SK-N-MC (cell line): ENCODE measurements around the gene CATSPERZ.

ENCODE experiments used
- DNase-seq: peaks from one replicate; pipeline ENCODE4 v3.0.0-alpha.2; 2011; ENCODE audit warnings: low read depth, low spot score
- H3K27ac ChIP-seq: fragments of 200-600 bp; sonication (generic); 2 replicates; pipeline ENCODE4 v1.5.1; 2016; ENCODE audit warnings: mixed run types
- H3K36me3 ChIP-seq: fragments of 200-600 bp; sonication (generic); 2 replicates; pipeline ENCODE4 v1.6.1; 2017; ENCODE audit warnings: antibody characterized with exemption, low read length, mixed read lengths; ENCODE audit not compliant: insufficient read depth
- H3K4me3 ChIP-seq: fragments of 200-600 bp; sonication (generic); 2 replicates; pipeline ENCODE4 v1.5.1; 2016
- H3K9ac ChIP-seq: fragments of 200-600 bp; sonication (generic); 2 replicates; pipeline ENCODE4 v1.8.0; 2017; ENCODE audit warnings: mixed run types, mixed read lengths; ENCODE audit not compliant: insufficient read length
- H3K9me3 ChIP-seq: fragments of 200-600 bp; sonication (generic); 2 replicates; pipeline ENCODE4 v1.6.1; 2017; ENCODE audit warnings: low read depth, mild to moderate bottlenecking, antibody characterized with exemption, low read length, moderate library complexity, mixed read lengths
- EZH2 ChIP-seq: fragments of 200-600 bp; sonication (generic); IDR thresholded peaks from one replicate; pipeline ENCODE4 v1.6.1; 2017; ENCODE audit warnings: antibody characterized with exemption
- FOXP2 ChIP-seq: optimal IDR thresholded peaks from 2 replicates; pipeline ENCODE3; 2011; ENCODE audit warnings: mild to moderate bottlenecking, moderate library complexity; ENCODE audit not compliant: insufficient read depth; ENCODE audit errors: extremely low read length, control extremely low read depth
- POLR2AphosphoS5 ChIP-seq: IDR thresholded peaks from 2 replicates; pipeline ENCODE4 v1.6.1; 2012; ENCODE audit warnings: mild to moderate bottlenecking, low read depth, low read length, borderline replicate concordance

The CATSPERZ gene

DNA sequence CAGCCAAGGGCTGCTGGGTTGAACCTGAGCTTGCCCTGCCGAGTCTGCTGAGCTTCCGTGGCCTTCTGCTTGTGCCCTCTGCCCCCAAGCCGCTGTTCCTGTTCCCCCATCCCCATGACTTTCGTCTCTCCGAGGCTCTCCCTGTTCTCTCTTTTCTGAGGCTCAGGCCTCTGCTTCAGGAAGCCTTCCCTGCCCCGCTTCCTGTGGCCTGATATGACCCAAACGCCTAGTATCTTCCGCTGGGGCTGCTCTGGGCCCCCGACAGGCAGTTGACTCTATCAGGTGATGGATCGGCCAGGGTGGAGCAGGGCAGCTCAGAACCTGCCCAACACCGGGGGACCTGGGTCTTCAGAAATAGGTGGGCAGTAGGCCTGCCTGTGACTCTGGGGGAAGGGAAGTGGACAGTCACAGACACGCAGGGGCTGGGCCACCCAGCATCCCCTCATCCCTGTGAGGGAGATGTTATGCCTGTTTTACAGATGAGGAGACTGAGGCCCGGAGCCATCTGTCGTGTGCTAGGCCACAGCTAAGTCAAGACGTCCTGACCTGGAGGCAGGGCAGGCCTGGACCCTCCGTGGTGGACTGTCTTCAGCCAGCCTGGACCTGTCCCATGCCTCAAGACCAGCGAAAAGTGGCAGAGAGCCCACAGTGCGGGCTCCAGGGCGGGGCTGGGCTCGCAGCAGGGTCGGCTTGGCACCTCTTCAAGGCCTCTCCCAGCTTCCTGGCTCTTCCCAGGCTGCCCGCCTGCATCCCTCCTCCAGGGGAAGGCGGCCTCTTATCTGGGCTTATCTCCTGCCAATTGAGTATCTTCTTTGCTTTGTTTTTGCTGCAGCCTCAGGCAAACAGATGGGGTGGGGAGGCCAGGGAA, 31.9 kb upstream of the CATSPERZ start:
- Histone ChIP-seq H3K4me3 (peak overlapping the region; percentile 80), H3K9ac (peak overlapping the region; percentile 92), H3K27ac (peak overlapping the region; percentile 95), H3K9me3 (no peaks in the 10 kb centered on the region), H3K36me3 (peaks cover 12% of the 10 kb centered on the region; the same call in 1 of the 2 replicates)
- DNase-seq, result no peak
- no peak for TF ChIP-seq FOXP2
- TF ChIP-seq POLR2AphosphoS5, result no peak
- no peak for TF ChIP-seq EZH2

DNA sequence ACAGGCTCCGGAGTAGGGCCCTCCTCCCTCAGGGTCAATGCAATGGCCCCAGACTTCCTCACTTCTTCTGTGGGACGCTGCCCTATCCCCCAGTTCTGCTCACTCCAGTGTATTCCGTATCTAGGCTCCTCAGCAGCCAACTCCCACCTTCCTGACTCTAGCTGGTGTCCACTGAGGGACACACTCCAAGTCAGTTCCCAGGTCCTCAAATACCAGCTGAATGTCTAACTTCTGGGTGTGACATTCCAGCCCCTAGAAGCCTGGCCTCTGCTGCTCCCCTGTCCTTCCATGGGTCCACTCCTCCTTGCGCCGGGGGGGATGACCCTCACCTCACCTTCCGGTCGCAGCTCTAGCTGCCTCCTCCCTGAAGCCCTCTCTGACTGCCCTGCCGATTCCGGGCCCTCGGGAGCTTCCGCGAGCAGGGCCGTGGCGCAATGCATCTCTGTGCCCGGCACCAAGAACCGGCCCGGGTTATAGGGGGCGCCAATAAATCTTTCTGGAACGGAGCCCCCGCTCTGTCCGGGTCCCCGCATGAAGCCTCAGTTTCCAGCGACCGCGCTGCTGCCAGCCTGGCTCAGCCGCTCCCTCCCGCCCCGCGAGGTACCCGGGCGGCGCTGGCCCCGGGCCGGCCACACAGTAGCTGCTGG, 31.1 kb upstream of the CATSPERZ start:
- Histone ChIP-seq H3K4me3 (peak overlapping the region; percentile 80), H3K9me3 (no peaks in the 10 kb centered on the region), H3K9ac (peak overlapping the region; percentile 92), H3K36me3 (peaks cover 5% of the 10 kb centered on the region; the same call in 1 of the 2 replicates), H3K27ac (peak overlapping the region; percentile 95)
- no peak for DNase-seq
- no peak for TF ChIP-seq POLR2AphosphoS5
- no peak for TF ChIP-seq FOXP2
- no peak for TF ChIP-seq EZH2

DNA sequence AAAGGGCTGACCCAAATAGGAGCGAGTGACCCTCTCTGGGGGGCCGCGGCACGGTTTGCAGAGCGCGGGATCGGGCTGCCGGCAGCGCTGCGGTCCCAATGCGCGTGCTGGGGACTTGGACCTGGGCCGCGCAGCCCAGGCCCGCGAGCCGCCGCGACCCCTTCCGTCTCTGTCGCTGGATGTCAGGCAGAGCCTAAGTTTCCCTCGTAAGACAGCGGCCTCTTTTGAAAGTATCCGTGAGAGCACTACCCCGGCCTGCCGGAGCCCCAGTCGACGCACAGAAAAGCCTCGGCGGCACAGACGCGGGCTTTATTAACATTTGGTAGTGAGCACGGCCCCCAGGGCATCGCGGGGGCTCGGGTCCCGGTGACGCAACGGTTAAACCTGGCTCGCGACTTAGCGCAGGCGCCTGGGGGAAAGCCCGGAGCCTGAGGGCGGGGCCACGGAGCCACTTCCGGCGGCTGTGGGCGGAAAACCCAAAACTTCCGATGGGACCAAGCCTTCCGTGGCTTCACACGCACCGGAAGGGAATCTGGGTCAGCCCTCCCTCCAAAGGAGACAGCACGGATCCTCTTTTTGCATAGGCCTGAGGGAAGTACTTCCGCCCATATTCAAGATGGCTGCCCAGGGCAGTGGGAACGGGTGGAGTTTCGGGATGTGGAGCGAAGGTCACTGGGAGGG, 30.5 kb upstream of the CATSPERZ start:
- no peak for TF ChIP-seq EZH2
- no peak for TF ChIP-seq FOXP2
- peak; percentile 78; the same call in 1 of the 2 replicates for TF ChIP-seq POLR2AphosphoS5
- peak; percentile 98 for DNase-seq
- Histone ChIP-seq H3K27ac (peak overlapping the region; percentile 95), H3K4me3 (peak overlapping the region; percentile 80), H3K9me3 (no peaks in the 10 kb centered on the region), H3K36me3 (peaks cover 4% of the 10 kb centered on the region; the same call in 1 of the 2 replicates), H3K9ac (peak overlapping the region; percentile 92)

DNA sequence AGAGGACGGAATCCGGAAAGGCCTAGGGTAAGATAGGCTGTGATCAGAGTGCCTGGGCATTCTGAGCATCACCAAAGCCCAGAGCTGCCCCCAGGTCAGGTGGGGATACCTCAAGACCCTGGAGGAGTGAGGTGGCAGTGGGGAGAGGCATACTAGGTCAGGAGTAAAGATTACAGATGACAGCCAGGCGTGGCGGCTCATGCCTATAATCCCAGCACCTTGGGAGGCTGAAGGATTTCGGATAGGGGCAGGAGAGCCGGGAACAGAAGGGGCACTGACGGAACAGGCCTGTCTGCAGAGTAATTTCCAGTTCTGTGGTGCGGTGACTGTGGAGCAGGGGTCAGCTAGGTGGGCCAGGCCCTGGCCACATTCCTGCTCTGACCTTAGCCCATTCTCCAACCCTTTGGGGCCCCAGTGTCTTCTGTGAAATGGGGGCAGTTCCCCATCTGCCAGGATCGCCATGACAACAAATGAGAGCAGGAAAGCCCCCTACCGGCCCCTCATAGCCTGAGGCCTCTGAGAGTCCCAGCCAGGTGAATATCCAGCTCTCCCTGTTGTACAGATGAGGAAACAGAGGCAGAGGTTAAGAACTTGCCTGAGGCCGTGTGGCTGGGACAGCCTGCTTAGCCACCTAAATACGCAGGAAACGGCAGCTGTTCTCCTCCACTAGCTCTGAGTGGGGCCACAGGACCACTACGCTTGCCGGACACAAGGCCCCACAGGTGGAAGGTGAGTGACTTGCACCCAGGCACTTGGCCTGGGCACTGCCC, 24.9 kb upstream of the CATSPERZ start:
- Histone ChIP-seq H3K4me3 (no peak overlapping the region), H3K27ac (no peak overlapping the region), H3K9ac (no peak overlapping the region), H3K9me3 (no peaks in the 10 kb centered on the region), H3K36me3 (no peaks in the 10 kb centered on the region; the same call in 1 of the 2 replicates)
- no peak for TF ChIP-seq FOXP2
- DNase-seq, result no peak

DNA sequence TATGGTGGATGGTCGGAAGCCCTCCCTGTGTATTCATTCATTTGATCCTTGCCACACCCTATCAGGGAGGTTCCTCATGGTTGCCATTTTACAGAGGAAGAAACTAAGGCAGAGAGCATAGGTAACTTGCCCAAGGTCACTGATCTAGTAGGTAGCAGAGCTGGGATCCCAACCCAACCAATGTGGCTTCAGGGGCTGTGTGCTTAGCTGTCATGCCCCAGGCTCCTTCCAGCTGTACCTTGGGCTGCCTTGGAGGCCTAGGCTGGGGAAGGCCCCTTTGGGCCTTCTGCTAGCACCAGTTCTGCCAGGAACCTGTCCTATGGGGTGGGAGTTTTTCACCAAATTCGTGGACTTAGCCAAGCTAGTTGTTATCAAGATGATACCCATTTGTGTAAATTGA, 24.3 kb upstream of the CATSPERZ start:
- TF ChIP-seq POLR2AphosphoS5 (no peak), EZH2 (no peak), FOXP2 (no peak)
- Histone ChIP-seq H3K9ac (no peak overlapping the region), H3K27ac (no peak overlapping the region), H3K36me3 (no peaks in the 10 kb centered on the region; the same call in 1 of the 2 replicates), H3K9me3 (no peaks in the 10 kb centered on the region), H3K4me3 (no peak overlapping the region)
- no peak for DNase-seq

DNA sequence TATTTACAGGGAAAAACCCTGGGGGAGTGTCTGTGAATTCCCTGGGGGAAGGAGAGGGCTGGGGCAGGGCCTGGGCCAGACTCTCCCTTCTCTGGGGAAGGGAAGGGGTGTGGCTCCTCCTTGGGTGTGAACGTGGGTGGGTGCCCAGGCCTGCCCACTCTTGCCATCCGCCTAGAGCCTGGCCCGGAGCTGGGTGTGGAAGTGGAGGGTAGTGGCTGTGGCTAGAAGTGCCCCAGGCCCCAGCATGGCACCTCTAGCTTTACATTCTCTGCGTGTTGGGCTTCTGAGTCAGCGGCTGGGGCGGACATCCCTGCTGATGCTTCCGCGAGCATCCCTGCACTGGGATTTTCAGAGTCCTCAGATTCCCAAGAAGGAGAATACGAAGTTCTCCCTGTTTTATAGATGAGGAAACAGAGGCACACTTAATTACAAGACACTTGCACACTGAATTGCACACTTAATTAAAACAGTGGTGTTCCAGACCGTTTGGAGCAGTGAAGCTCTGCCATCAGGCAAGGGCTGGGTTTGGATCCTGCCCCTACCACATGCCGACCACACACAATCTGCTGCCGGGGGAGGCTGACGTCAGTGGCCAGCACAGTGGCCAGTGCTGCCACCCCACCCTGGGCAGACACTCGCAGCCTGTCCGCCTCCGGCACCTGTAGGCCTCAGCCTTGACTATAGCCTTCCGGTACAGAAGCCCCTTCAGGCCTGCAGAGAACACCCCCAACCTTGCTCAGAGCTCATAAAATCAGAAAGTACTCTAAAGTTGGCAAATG, 23.3 kb upstream of the CATSPERZ start:
- DNase-seq, result no peak
- H3K27ac ChIP-seq, result no peak overlapping the region

DNA sequence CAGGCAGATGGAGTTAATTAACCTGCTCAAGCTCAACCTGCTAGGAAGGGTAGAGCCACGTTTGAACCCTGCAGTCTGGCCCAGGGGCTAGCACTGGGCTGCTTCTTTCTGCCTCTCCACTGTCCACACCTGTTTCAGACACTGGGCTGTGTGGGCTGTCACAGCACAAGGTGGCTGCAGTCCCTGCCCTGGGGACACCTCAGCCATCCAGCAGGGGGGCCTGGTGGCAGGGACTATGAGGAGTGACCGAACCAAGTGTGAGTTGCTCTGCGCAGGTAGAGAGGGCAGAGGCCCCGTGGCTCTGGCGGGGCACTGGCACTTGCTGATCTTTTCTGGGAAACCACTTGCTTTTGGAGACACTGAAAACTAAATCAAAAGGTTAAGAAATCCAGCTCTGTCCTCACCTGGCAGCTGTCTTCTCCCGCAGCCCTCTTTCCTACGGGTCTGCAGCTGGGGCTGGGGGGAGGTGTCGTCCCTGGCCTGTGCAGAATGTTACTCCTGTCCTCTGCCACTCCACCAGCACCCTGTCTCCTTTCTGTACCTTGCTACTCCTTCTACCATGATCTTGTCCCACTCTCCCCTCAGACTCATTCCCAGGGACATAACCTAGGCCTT, 21.5 kb upstream of the CATSPERZ start:
- no peak overlapping the region for H3K27ac ChIP-seq
- no peak overlapping the region for H3K9ac ChIP-seq
- no peak overlapping the region for H3K4me3 ChIP-seq
- no peaks in the 10 kb centered on the region for H3K9me3 ChIP-seq
- no peak for DNase-seq
- TF ChIP-seq POLR2AphosphoS5 (no peak), EZH2 (no peak), FOXP2 (no peak)
- H3K36me3 ChIP-seq, result no peaks in the 10 kb centered on the region; the same call in 1 of the 2 replicates

More for the DNA sequence above, 23.3 kb upstream of the CATSPERZ start:
- Histone ChIP-seq H3K9ac (no peak overlapping the region), H3K4me3 (no peak overlapping the region), H3K9me3 (no peaks in the 10 kb centered on the region), H3K36me3 (no peaks in the 10 kb centered on the region; the same call in 1 of the 2 replicates)
- no peak for TF ChIP-seq POLR2AphosphoS5
- no peak for TF ChIP-seq EZH2
- TF ChIP-seq FOXP2, result no peak
